ENCODE measurements around the gene TRAF1. TPM values are rescaled to one million over a fixed set of nuclear protein-coding genes. Genes with fewer than 3 reads are reported as not detected.

TRAF1 gene
- total and polyA plus RNA-seq, 7 donors: 0.46 to 10.0 (median 4.6) TPM

DNA sequence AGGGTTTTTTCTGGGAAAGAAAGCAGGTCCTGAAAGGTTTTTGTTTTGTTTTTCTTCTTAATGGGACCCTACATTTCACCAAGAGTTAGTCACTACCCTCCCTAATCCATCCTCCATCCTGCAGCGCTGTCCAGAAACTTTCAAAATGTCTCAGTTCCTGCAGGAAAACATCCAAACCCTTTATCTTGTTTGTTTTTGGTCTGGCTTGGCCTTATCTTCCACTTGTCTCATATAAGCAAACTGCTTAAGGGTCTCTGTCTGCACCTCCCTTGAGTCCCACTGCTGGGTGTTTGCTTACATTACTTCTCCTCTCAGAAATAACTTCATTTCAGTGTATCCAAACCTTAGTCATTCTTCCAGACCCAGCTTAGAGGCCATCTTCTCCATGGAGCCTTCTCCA is 11.0 kb upstream of the TRAF1 start:
- Histone ChIP-seq H3K36me3 (no peaks in the 10 kb centered on the region), H3K27me3 (no peaks in the 10 kb centered on the region), H3K27ac (peak overlapping the region; percentile 85 to 91 (median 88)), H3K9me3 (no peaks in the 10 kb centered on the region), H3K4me3 (no peak overlapping the region), H3K4me1 (peaks cover 0 to 59% (median 52%) of the 10 kb centered on the region in 4 donors)
- intact Hi-C loops (cut with DNase I): loop anchor here (2.0 kb wide), 3 partner anchors 61 to 145 kb away; partner anchors contain the start of genes FBXW2 and PHF19
- DNase-seq: no peak
- TF ChIP-seq POLR2AphosphoS5 (IDR thresholded peaks at IDR 0.05) (no peak), EP300 (IDR thresholded peaks at IDR 0.05) (no peak), CTCF (IDR thresholded peaks at IDR 0.05) (no peak), POLR2A (IDR thresholded peaks at IDR 0.05) (no peak)
- WGBS, 2 donors: 79 to 80% methylated on average over 1 of the region's 1 CpG

GRCh38 chr9:120937127-120937526 is 10.5 kb upstream of the TRAF1 start:
- WGBS, 2 donors: 80 to 85% methylated on average over 1 of the region's 1 CpG
- intact Hi-C loops (cut with DNase I): loop anchor here (2.0 kb wide), 3 partner anchors 60 to 144 kb away; partner anchors contain the start of genes FBXW2 and PHF19
- DNase-seq: peak; percentile 71
- no peak overlapping the region for H3K4me3 ChIP-seq
- H3K36me3 ChIP-seq: no peaks in the 10 kb centered on the region
- H3K27me3 ChIP-seq: no peaks in the 10 kb centered on the region
- H3K9me3 ChIP-seq: no peaks in the 10 kb centered on the region
- peak overlapping the region; percentile 85 to 91 (median 88) for H3K27ac ChIP-seq
- H3K4me1 ChIP-seq: peaks cover 0 to 55% (median 48%) of the 10 kb centered on the region in 4 donors
- no peak for TF ChIP-seq POLR2AphosphoS5 (IDR thresholded peaks at IDR 0.05)
- TF ChIP-seq POLR2A (IDR thresholded peaks at IDR 0.05): no peak
- TF ChIP-seq CTCF (IDR thresholded peaks at IDR 0.05): no peak
- TF ChIP-seq EP300 (IDR thresholded peaks at IDR 0.05): no peak

DNA sequence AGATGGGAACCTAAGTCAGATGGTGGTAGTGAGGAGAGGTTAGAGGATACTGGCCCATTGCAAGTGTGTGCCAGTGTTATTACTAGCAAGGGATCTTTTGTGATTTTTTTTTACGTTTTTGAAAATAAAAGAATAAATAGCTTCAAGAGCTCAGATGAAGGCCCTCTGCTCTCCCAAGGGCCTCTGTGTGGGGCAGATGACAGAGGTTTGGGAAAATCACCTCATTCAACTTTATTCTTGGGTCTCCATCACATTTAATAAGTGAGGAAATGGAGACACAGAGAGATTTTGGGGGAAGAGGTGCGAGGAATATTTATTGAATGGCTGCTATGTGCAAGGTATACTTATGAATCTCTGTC is 10.1 kb upstream of the TRAF1 start:
- TF ChIP-seq POLR2A (IDR thresholded peaks at IDR 0.05) (no peak), EP300 (IDR thresholded peaks at IDR 0.05) (no peak), POLR2AphosphoS5 (IDR thresholded peaks at IDR 0.05) (no peak), CTCF (IDR thresholded peaks at IDR 0.05) (no peak)
- no peaks in the 10 kb centered on the region for H3K36me3 ChIP-seq
- no peak overlapping the region for H3K4me3 ChIP-seq
- peaks cover 0 to 55% (median 46%) of the 10 kb centered on the region in 4 donors for H3K4me1 ChIP-seq
- no peaks in the 10 kb centered on the region for H3K9me3 ChIP-seq
- intact Hi-C loops (cut with DNase I): loop anchor here (1.0 to 2.0 kb wide), 5 partner anchors 60 to 180 kb away; partner anchors contain the start of genes FBXW2, PHF19 and PSMD5
- 43 to 49% methylated on average over 2 of the region's 2 CpGs for WGBS, 2 donors
- no peak for DNase-seq
- peak overlapping the region; percentile 85 to 91 (median 88) for H3K27ac ChIP-seq
- H3K27me3 ChIP-seq: no peaks in the 10 kb centered on the region

- intact Hi-C loops (cut with DNase I): loop anchor here (1.0 to 2.0 kb wide), 5 partner anchors 59 to 180 kb away; partner anchors contain the start of genes FBXW2, PHF19 and PSMD5
These were observed 9.6 kb upstream of the TRAF1 start for GRCh38 chr9:120936011-120936763.

More at GRCh38 chr9:120936011-120936763, 9.6 kb upstream of the TRAF1 start:
- H3K36me3 ChIP-seq: no peaks in the 10 kb centered on the region
- H3K27me3 ChIP-seq: no peaks in the 10 kb centered on the region
- DNase-seq: peak; percentile 97
- H3K4me1 ChIP-seq: peaks cover 0 to 55% (median 43%) of the 10 kb centered on the region in 4 donors
- WGBS, 2 donors: 11 to 21% methylated on average over 10 of the region's 10 CpGs
- no peaks in the 10 kb centered on the region for H3K9me3 ChIP-seq
- H3K27ac ChIP-seq: peak overlapping the region; percentile 85 to 91 (median 88)
- peak overlapping the region in 3 of 4 donors; percentile 25 to 35 (median 28) for H3K4me3 ChIP-seq
- TF ChIP-seq POLR2AphosphoS5 (IDR thresholded peaks at IDR 0.05) (peak; percentile 57 to 83 (median 78)), POLR2A (IDR thresholded peaks at IDR 0.05) (no peak), EP300 (IDR thresholded peaks at IDR 0.05) (peak in 1 of 4 donors; percentile 19), CTCF (IDR thresholded peaks at IDR 0.05) (peak; percentile 88 to 92 (median 90))
